SH-SY5Y (cell line): ENCODE data around the gene TMEM123.

ENCODE experiments used
- GATA2 ChIP-seq: IDR thresholded peaks from 2 replicates; pipeline ENCODE4 v1.6.1; 2011; ENCODE audit warnings: mild to moderate bottlenecking, low read depth, low read length
- GATA3 ChIP-seq: IDR thresholded peaks from 2 replicates; pipeline ENCODE4 v1.6.1; 2011; ENCODE audit warnings: low read depth, mild to moderate bottlenecking, low read length, moderate library complexity

DNA sequence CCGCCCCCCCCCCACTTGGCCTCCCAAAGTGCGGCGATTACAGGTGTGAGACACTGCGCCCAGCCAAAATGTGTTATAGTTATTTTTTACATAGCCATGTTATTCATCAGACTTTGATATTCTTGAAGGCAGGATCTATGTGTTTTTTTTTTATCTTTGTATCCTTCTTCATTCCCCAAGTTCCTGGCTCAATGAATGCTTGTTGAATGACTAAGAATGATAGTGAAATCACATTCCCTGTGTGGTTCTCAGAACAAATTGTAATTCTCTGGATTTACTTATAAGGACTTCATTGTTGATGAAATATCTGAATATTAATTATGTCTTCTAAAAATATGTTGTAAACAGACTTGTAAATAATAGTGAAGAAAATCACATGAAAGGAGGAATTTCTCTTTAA is 44.5 kb upstream of the TMEM123 start:
- TF ChIP-seq GATA3 = no peak
- TF ChIP-seq GATA2 = no peak
